ENCODE results near the gene KEL. TPM values are rescaled to one million over a fixed set of nuclear protein-coding genes. Genes with fewer than 3 reads are reported as not detected.

KEL gene
- total and polyA plus RNA-seq, 2 donors (not counting 3 experiments of a cell fraction or from before 2014, with no cell fraction given) = 0.30 to 1.2 TPM

DNA sequence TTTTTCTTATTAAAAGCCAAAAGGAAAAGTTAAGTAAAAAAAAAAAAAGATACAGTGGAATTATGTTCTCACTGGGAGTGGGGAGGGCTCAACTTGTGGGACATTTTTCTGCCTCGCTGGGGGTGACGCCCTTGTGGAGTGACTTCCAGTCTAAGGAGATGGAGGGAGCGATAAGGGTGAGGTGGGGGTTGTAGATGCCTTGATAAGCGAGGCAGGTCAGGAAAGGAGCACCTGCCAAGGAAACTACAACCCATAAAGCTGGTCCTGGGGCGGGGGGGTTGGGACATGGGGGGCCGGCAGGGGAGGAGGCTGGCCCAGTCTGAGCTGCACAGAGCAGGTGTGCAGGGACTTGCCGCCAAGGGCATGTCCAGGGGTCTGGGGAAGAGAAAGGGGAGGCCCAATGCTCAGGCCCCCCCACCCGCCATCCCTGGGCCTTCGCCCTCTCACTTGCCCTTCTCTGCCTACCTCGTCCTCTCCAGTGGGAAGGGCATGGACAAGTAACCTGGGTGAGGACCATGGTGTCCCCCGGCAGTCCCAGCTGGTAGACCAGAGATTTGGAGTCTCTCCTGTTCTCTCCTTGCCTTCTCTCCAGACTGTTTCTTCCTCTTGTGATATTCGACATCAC lies 26.1 kb downstream of the KEL start:
- POLR2A ChIA-PET = no interaction called here
- Histone ChIP-seq H3K27ac (ENCODE audit: insufficient read depth, low read depth, low read length) (no peak overlapping the region), H3K79me2 (ENCODE audit: control insufficient read depth, insufficient read depth, low read length) (no peaks in the 10 kb centered on the region), H3K4me2 (ENCODE audit: insufficient read depth, low read length) (no peak overlapping the region), H3K27me3 (ENCODE audit: control insufficient read depth in 2 of 2, insufficient read depth in 2 of 2, low read length in 2 of 2) (no peaks in the 10 kb centered on the region), H4K20me1 (replicated peaks; ENCODE audit: control insufficient read depth, extremely low read depth, insufficient read depth, low read length) (no peaks in the 10 kb centered on the region), H3K4me1 (ENCODE audit: control insufficient read depth, extremely low read depth, insufficient read depth, low read length) (no peaks in the 10 kb centered on the region), H3K9me3 (replicated peaks; ENCODE audit: control insufficient read depth, insufficient read depth, low read length) (no peaks in the 10 kb centered on the region), H3K9ac (replicated peaks; ENCODE audit: extremely low read depth, insufficient read depth, low read length) (no peak overlapping the region), H3K36me3 (ENCODE audit: control insufficient read depth in 2 of 2, extremely low read depth in 1 of 2, insufficient read depth in 2 of 2, low read length in 2 of 2) (no peaks in the 10 kb centered on the region), H3K9me1 (replicated peaks; ENCODE audit: control insufficient read depth, extremely low read depth, insufficient read depth, low read length) (no peaks in the 10 kb centered on the region), H2AFZ (ENCODE audit: low read depth, low read length) (no peak overlapping the region), H3K4me3 (replicated peaks in 1 of 3; ENCODE audit: insufficient read depth in 1 of 3, low read depth in 1 of 3, low read length in 3 of 3) (no peak overlapping the region)
- CTCF ChIA-PET = no interaction called here
- no peak for TF ChIP-seq POLR2A (IDR thresholded peaks at IDR 0.05; ENCODE audit: low read depth, low read length)
- TF ChIP-seq EZH2 (IDR thresholded peaks at IDR 0.05; ENCODE audit: borderline replicate concordance, low read depth, low read length, severe bottlenecking) = no peak
- no peak for TF ChIP-seq GATA2 (IDR thresholded peaks at IDR 0.05; ENCODE audit: insufficient read depth, insufficient read length, low read depth, low read length)
- TF ChIP-seq JUN (IDR thresholded peaks at IDR 0.05; ENCODE audit: borderline replicate concordance, insufficient read depth, insufficient read length, low read depth) = no peak
- TF ChIP-seq, protein P1, sequence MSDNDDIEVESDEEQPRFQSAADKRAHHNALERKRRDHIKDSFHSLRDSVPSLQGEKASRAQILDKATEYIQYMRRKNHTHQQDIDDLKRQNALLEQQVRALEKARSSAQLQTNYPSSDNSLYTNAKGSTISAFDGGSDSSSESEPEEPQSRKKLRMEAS (IDR thresholded peaks at IDR 0.05; ENCODE audit: insufficient read depth, insufficient read length) = no peak
- no peak for FAIRE-seq
- no TSS peak for BruUV-seq (replicated peaks)
- dilution Hi-C loops (cut with MboI; ENCODE audit: extremely low pct_ligation_motif_present, low sequenced_read_pairs) = no loop called here
- intact Hi-C loops (cut with micrococcal nuclease) = no loop called here
- no peak for DNase-seq (ENCODE audit: low read depth, low spot score)

DNA sequence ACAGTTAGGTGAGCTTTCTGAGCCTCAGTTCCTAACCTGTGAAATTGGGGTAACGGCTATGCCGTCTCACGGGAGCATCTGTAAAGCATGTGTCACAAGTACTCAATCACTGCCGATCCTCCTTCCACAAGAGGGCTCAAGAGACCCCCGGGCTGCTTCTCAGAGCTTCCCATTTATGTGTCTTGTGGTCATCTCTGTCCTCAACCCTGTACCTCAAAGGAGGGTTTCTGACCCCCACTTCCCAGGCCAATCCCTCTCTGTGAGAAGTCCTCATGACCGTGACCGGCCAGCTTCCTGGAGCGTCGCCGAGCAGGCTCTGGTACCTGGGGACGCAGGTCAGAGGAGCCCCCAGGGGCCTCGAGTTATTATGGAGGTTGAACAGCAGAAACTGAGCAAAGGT lies 28.1 kb downstream of the KEL start:
- no peaks in the 10 kb centered on the region for H3K79me2 ChIP-seq (ENCODE audit: control insufficient read depth, insufficient read depth, low read length)
- H3K9me3 ChIP-seq (replicated peaks; ENCODE audit: control insufficient read depth, insufficient read depth, low read length) = no peaks in the 10 kb centered on the region
- H4K20me1 ChIP-seq (replicated peaks; ENCODE audit: control insufficient read depth, extremely low read depth, insufficient read depth, low read length) = no peaks in the 10 kb centered on the region
- no peak overlapping the region for H3K9ac ChIP-seq (replicated peaks; ENCODE audit: extremely low read depth, insufficient read depth, low read length)
- no peaks in the 10 kb centered on the region for H3K4me1 ChIP-seq (ENCODE audit: control insufficient read depth, extremely low read depth, insufficient read depth, low read length)
- H3K4me3 ChIP-seq (replicated peaks in 1 of 3; ENCODE audit: insufficient read depth in 1 of 3, low read depth in 1 of 3, low read length in 3 of 3) = no peak overlapping the region
- intact Hi-C loops (cut with micrococcal nuclease) = no loop called here
- no peak overlapping the region for H3K4me2 ChIP-seq (ENCODE audit: insufficient read depth, low read length)
- ChIA-PET POLR2A (no interaction called here), CTCF (no interaction called here)
- no peaks in the 10 kb centered on the region for H3K36me3 ChIP-seq (ENCODE audit: control insufficient read depth in 2 of 2, extremely low read depth in 1 of 2, insufficient read depth in 2 of 2, low read length in 2 of 2)
- TF ChIP-seq, protein P2, sequence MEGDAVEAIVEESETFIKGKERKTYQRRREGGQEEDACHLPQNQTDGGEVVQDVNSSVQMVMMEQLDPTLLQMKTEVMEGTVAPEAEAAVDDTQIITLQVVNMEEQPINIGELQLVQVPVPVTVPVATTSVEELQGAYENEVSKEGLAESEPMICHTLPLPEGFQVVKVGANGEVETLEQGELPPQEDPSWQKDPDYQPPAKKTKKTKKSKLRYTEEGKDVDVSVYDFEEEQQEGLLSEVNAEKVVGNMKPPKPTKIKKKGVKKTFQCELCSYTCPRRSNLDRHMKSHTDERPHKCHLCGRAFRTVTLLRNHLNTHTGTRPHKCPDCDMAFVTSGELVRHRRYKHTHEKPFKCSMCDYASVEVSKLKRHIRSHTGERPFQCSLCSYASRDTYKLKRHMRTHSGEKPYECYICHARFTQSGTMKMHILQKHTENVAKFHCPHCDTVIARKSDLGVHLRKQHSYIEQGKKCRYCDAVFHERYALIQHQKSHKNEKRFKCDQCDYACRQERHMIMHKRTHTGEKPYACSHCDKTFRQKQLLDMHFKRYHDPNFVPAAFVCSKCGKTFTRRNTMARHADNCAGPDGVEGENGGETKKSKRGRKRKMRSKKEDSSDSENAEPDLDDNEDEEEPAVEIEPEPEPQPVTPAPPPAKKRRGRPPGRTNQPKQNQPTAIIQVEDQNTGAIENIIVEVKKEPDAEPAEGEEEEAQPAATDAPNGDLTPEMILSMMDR (IDR thresholded peaks at IDR 0.05; ENCODE audit: extremely low read depth in 1 of 2, insufficient read depth in 1 of 2, low read depth in 1 of 2, low read length in 2 of 2) = no peak
- TF ChIP-seq FOS (IDR thresholded peaks at IDR 0.05; ENCODE audit: borderline replicate concordance, insufficient read depth, low read length) (no peak), JUN (IDR thresholded peaks at IDR 0.05; ENCODE audit: borderline replicate concordance, insufficient read depth, insufficient read length, low read depth) (no peak), POLR2A (IDR thresholded peaks at IDR 0.05; ENCODE audit: low read depth, low read length) (no peak), EZH2 (IDR thresholded peaks at IDR 0.05; ENCODE audit: borderline replicate concordance, low read depth, low read length, severe bottlenecking) (no peak), MYC (IDR thresholded peaks at IDR 0.05; ENCODE audit: low read depth, low read length) (no peak), POLR2AphosphoS5 (IDR thresholded peaks at IDR 0.05; ENCODE audit: insufficient read depth, low read depth, low read length) (no peak), GATA2 (IDR thresholded peaks at IDR 0.05; ENCODE audit: insufficient read depth, insufficient read length, low read depth, low read length) (no peak)
- TF ChIP-seq, protein P1 (IDR thresholded peaks at IDR 0.05; ENCODE audit: insufficient read depth, insufficient read length) = no peak
- dilution Hi-C loops (cut with MboI; ENCODE audit: extremely low pct_ligation_motif_present, low sequenced_read_pairs) = no loop called here
- H2AFZ ChIP-seq (ENCODE audit: low read depth, low read length) = no peak overlapping the region
- FAIRE-seq = no peak
- DNase-seq (ENCODE audit: low read depth, low spot score) = no peak
- no peak overlapping the region for H3K27ac ChIP-seq (ENCODE audit: insufficient read depth, low read depth, low read length)
- no TSS peak for BruUV-seq (replicated peaks)
- no peaks in the 10 kb centered on the region for H3K9me1 ChIP-seq (replicated peaks; ENCODE audit: control insufficient read depth, extremely low read depth, insufficient read depth, low read length)
- H3K27me3 ChIP-seq (ENCODE audit: control insufficient read depth in 2 of 2, insufficient read depth in 2 of 2, low read length in 2 of 2) = no peaks in the 10 kb centered on the region
